IMR-90 (cell line): Measurements from ENCODE around the gene FAR2. TPM values are rescaled to one million over a fixed set of nuclear protein-coding genes. Genes with fewer than 3 reads are reported as not detected.
A peak's percentile ranks its signal among the peaks of the same experiment; 100 is the strongest.

Experiments
- ATAC-seq: fragments of 200-7000 bp; cut with Tn5 transposase; 2 replicates; pipeline ENCODE4 v1.9.1; 2020; ENCODE audit warnings: low read depth, mild to moderate bottlenecking, moderate library complexity
- BruUV-seq: library from RNA; stranded (reverse); fragments of 400-500 nt; replicated peaks from 2 replicates; lab custom pipeline; 2021; lab: Mats Ljungman, UMichigan
- CTCF ChIA-PET: fragments of 300-600 bp; formaldehyde crosslinking; extraction: SDS; loops from one replicate; lab custom pipeline; 2021; ENCODE audit warnings: antibody characterized with exemption; lab: Yijun Ruan, JAX
- POLR2A ChIA-PET: fragments of 300-600 bp; sonication (Branson Sonifier 250); formaldehyde crosslinking; loops from one replicate; lab custom pipeline; 2022; ENCODE audit warnings: antibody characterized with exemption; ENCODE audit not compliant: unreplicated experiment; lab: Charles Lee
- DNase-seq: peaks from one replicate; pipeline ENCODE4 v3.0.0; 2013
- H2AFZ ChIP-seq: replicated peaks from 2 replicates; pipeline ENCODE3; 2013; ENCODE audit warnings: low read length, mild to moderate bottlenecking; ENCODE audit not compliant: poor library complexity
- H2AK5ac ChIP-seq: 2 replicates; pipeline ENCODE4 v1.6.1; 2013; ENCODE audit warnings: low read depth, low read length, inconsistent platforms
- H2AK9ac ChIP-seq: replicated peaks from 2 replicates; pipeline ENCODE3; 2013; ENCODE audit warnings: mild to moderate bottlenecking, low read depth, low read length, moderate library complexity; ENCODE audit not compliant: poor library complexity
- H2BK120ac ChIP-seq: 2 replicates; pipeline ENCODE4 v1.6.1; 2013; ENCODE audit warnings: low read depth, low read length, inconsistent platforms
- H2BK15ac ChIP-seq: 3 replicates; pipeline ENCODE4 v1.6.1; 2013; ENCODE audit warnings: low read depth, low read length, inconsistent platforms
- H2BK20ac ChIP-seq: 2 replicates; pipeline ENCODE4 v1.6.1; 2013; ENCODE audit warnings: low read depth, mild to moderate bottlenecking, inconsistent platforms, low read length, moderate library complexity
- H2BK5ac ChIP-seq: 2 replicates; pipeline ENCODE4 v1.6.1; 2013; ENCODE audit warnings: mild to moderate bottlenecking, low read depth, low read length, inconsistent platforms; ENCODE audit not compliant: poor library complexity, severe bottlenecking
- H3K14ac ChIP-seq: replicated peaks from 2 replicates; pipeline ENCODE4 v1.6.1; 2013; ENCODE audit warnings: low read depth, low read length, inconsistent platforms
- H3K18ac ChIP-seq: 2 replicates; pipeline ENCODE4 v1.6.1; 2013; ENCODE audit warnings: low read depth, low read length, control low read depth
- H3K23ac ChIP-seq: 2 replicates; pipeline ENCODE4 v1.6.1; 2013; ENCODE audit warnings: low read depth, low read length, inconsistent platforms
- H3K27ac ChIP-seq: 2 replicates; pipeline ENCODE4 v1.5.1; 2013; ENCODE audit warnings: mild to moderate bottlenecking, control low read depth, low read length; ENCODE audit not compliant: insufficient read depth
- H3K27me3 ChIP-seq: 2 replicates; pipeline ENCODE4 v1.6.1; 2013; ENCODE audit warnings: low read length; ENCODE audit not compliant: control insufficient read depth, insufficient read depth
- H3K36me3 ChIP-seq: 2 replicates; pipeline ENCODE4 v1.6.1; 2013; ENCODE audit warnings: low read length, mixed read lengths; ENCODE audit not compliant: control insufficient read depth, insufficient read depth
- H3K4ac ChIP-seq: 2 replicates; pipeline ENCODE4 v1.6.1; 2013; ENCODE audit warnings: low read depth, low read length, inconsistent platforms
- H3K4me1 ChIP-seq: 2 replicates; pipeline ENCODE4 v1.6.1; 2013; ENCODE audit warnings: low read length, mixed read lengths; ENCODE audit not compliant: control insufficient read depth, insufficient read depth
- H3K4me2 ChIP-seq: 2 replicates; pipeline ENCODE4 v1.6.1; 2013; ENCODE audit warnings: low read depth, mild to moderate bottlenecking, control low read depth, low read length, moderate library complexity
- H3K4me3 ChIP-seq: 2 replicates; pipeline ENCODE4 v1.5.1; 2013; ENCODE audit warnings: low read depth, mild to moderate bottlenecking, control low read depth, low read length, moderate library complexity; ENCODE audit not compliant: insufficient read depth
- H3K56ac ChIP-seq: 2 replicates; pipeline ENCODE4 v1.6.1; 2013; ENCODE audit warnings: low read length, inconsistent platforms; ENCODE audit not compliant: insufficient read depth; ENCODE audit errors: extremely low read depth
- H3K79me1 ChIP-seq, 2 experiments: 2 replicates each; pipeline ENCODE4 v1.6.1; 2013; ENCODE audit warnings: low read length in 2 of 2, inconsistent platforms in 1 of 2, low read depth in 1 of 2
- H3K9ac ChIP-seq: 2 replicates; pipeline ENCODE4 v1.6.1; 2013; ENCODE audit warnings: low read depth, low read length, control low read depth
- H3K9me1 ChIP-seq: 2 replicates; pipeline ENCODE4 v1.6.1; 2013; ENCODE audit warnings: low read length, inconsistent platforms; ENCODE audit not compliant: insufficient read depth
- H3K9me3 ChIP-seq: 2 replicates; pipeline ENCODE4 v1.6.1; 2013; ENCODE audit warnings: low read length; ENCODE audit not compliant: control insufficient read depth, insufficient read depth
- H4K20me1 ChIP-seq: 2 replicates; pipeline ENCODE4 v1.6.1; 2013; ENCODE audit warnings: low read length, inconsistent platforms; ENCODE audit not compliant: insufficient read depth
- H4K5ac ChIP-seq: 2 replicates; pipeline ENCODE4 v1.6.1; 2013; ENCODE audit warnings: mild to moderate bottlenecking, low read depth, low read length, control low read depth
- H4K8ac ChIP-seq, 2 experiments: 2 replicates each; pipeline ENCODE4 v1.6.1; 2013; ENCODE audit warnings: low read depth in 2 of 2, low read length in 2 of 2, control low read depth in 1 of 2, inconsistent platforms in 1 of 2
- H4K91ac ChIP-seq: 2 replicates; pipeline ENCODE4 v1.6.1; 2013; ENCODE audit warnings: low read depth, low read length, inconsistent platforms; ENCODE audit not compliant: insufficient read depth
- NFE2L2 ChIP-seq: fragments of 150-350 bp; IDR thresholded peaks from 2 replicates; pipeline ENCODE4 v1.6.1; 2016; ENCODE audit warnings: low read depth, mild to moderate bottlenecking, low read length
- RFX5 ChIP-seq: IDR thresholded peaks from 2 replicates; pipeline ENCODE4 v1.8.0; 2012; ENCODE audit warnings: low read depth, mild to moderate bottlenecking, low read length, moderate library complexity
- WGBS, 2 experiments: methylation state at CpG; one replicate each; pipeline versions ENCODE4 v1.1.5 to v1.1.7; 2013; ENCODE audit warnings: missing lambda C conversion rate in 2 of 2; ENCODE audit not compliant: insufficient read length in 1 of 2; ENCODE audit errors: extremely low coverage in 2 of 2; 5-methylcytosine and 5-hydroxymethylcytosine counted together
- dilution Hi-C: fragments of 300-500 bp; cut with HindIII; formaldehyde crosslinking; loops from one replicate; pipeline ENCODE4 v1.14.3; 2018; ENCODE audit warnings: low sequenced_read_pairs; ENCODE audit not compliant: unreplicated experiment
- in situ Hi-C: fragments of 300-500 bp; cut with MboI; formaldehyde crosslinking; loops from 3 replicates; pipeline ENCODE4 v1.14.3; 2019; ENCODE audit warnings: low sequenced_read_pairs, inconsistent platforms, mixed read lengths
- intact Hi-C: fragments of 100-400 bp; cut with micrococcal nuclease; formaldehyde crosslinking; loops from 2 replicates; pipeline ENCODE4 v1.10.0; 2022
- polyA plus RNA-seq, 3 experiments: library from polyadenylated mRNA; depleted of rRNA; stranded (reverse); fragments of >200 nt; gene quantifications; 2 replicates each; pipeline ENCODE4 v1.2.3, GENCODE V29; 2012; ENCODE audit warnings: low replicate concordance in 1 of 3
- total RNA-seq: library from RNA; depleted of rRNA; stranded (reverse); fragments of >200 nt; gene quantifications from 2 replicates; pipeline ENCODE4 v1.2.3, GENCODE V29; 2012

FAR2 gene
- total and polyA plus RNA-seq, 2 of the 4 experiments (the other 2 are of a cell fraction), result 1.1 to 2.0 TPM

GRCh38 chr12:29329411-29329810, 180.3 kb downstream of the FAR2 start:
- Histone ChIP-seq H3K4me3 (no peak overlapping the region), H3K9me1 (no peaks in the 10 kb centered on the region), H3K79me1 (no peaks in the 10 kb centered on the region), H2BK120ac (no peak overlapping the region), H2AK9ac (no peak overlapping the region), H3K36me3 (no peaks in the 10 kb centered on the region), H3K27me3 (no peaks in the 10 kb centered on the region), H4K8ac (no peak overlapping the region), H2AK5ac (no peak overlapping the region), H3K4me1 (no peaks in the 10 kb centered on the region), H3K9me3 (no peaks in the 10 kb centered on the region), H3K18ac (no peak overlapping the region), H4K5ac (no peak overlapping the region), H2BK15ac (no peak overlapping the region), H3K27ac (no peak overlapping the region), H3K23ac (no peak overlapping the region), H3K14ac (no peak overlapping the region), H2BK20ac (no peak overlapping the region), H2AFZ (no peak overlapping the region), H4K91ac (no peak overlapping the region), H3K9ac (no peak overlapping the region), H3K56ac (no peak overlapping the region), H3K4me2 (no peak overlapping the region), H3K4ac (no peak overlapping the region), H4K20me1 (no peaks in the 10 kb centered on the region), H2BK5ac (no peak overlapping the region)
- dilution Hi-C loops, result no loop called here
- intact Hi-C loops, result no loop called here
- ATAC-seq (no peak), DNase-seq (no peak)
- ChIA-PET CTCF (interaction anchor here (0.6 to 1.9 kb wide), 4 partner anchors 8 to 1165 kb away, joined by 3 to 5 read pairs (median 3); no protein-coding TSS in a partner anchor), POLR2A (no interaction called here)
- in situ Hi-C loops, result no loop called here
- no CpG with 5 or more reads among the region's 1 CpG for WGBS, 2 experiments
- TF ChIP-seq NFE2L2, result peak; percentile 37; the same call in 1 of the 2 replicates
- TF ChIP-seq RFX5, result no peak
- BruUV-seq, result no TSS peak
